OCI-M2 (cell line): ENCODE data around the gene VSNL1.

ENCODE experiments used
- DNase-seq: peaks from one replicate; lab custom pipeline; 2025; ENCODE audit not compliant: unreplicated experiment; lab: John Stamatoyannopoulos, UW

Gene VSNL1

GRCh38 chr2:17689010-17689409 is 148.5 kb downstream of the VSNL1 start:
- DNase-seq = no peak

DNA sequence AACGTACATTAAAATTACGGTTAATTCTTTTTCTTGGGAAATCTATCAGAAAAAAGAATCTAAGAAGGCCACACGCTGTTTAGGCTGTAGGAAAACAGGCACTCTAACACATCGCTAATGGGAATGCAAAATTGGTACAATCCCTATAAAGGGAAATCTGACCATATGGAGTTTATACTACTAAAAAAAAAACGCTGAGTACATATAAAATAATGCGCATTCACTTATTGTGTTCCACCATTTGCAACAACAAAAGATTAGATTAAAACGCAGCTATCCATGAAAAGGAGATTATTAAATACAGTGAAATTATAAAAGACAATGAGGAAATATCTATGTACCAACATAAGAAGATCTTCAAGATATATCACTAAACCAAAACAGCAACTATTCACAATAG is 150.3 kb downstream of the VSNL1 start:
- no peak for DNase-seq
